ENCODE measurements around the gene AQR. TPM values are rescaled to one million over a fixed set of nuclear protein-coding genes. Genes with fewer than 3 reads are reported as not detected.

AQR gene
- total and polyA plus RNA-seq, 4 donors: 9.2 to 41.3 (median 19.6) TPM

- ATAC-seq (ENCODE audit: insufficient read depth, low FRiP score): no peak
- Histone ChIP-seq H3K9ac (ENCODE audit: insufficient read depth in 1 of 2, low read length in 2 of 2) (no peak overlapping the region), H3K36me3 (ENCODE audit: control insufficient read depth in 4 of 4, insufficient read depth in 4 of 4, low read length in 4 of 4) (peaks cover 2 to 11% (median 9%) of the 10 kb centered on the region in 4 donors)
Observed at GRCh38 chr15:34953851-34954250, 15.7 kb downstream of the AQR start.

GRCh38 chr15:34952481-34952880 lies 17.1 kb downstream of the AQR start:
- no peak overlapping the region for H3K9ac ChIP-seq (ENCODE audit: insufficient read depth in 1 of 2, low read length in 2 of 2)
- H3K27me3 ChIP-seq (ENCODE audit: control insufficient read depth in 3 of 3, insufficient read depth in 3 of 3, low read length in 2 of 3): no peaks in the 10 kb centered on the region
- H3K36me3 ChIP-seq (ENCODE audit: control insufficient read depth in 4 of 4, insufficient read depth in 4 of 4, low read length in 4 of 4): peaks cover 2 to 11% (median 8%) of the 10 kb centered on the region in 4 donors
- H3K4me1 ChIP-seq (ENCODE audit: control insufficient read depth in 5 of 5, insufficient read depth in 5 of 5, low read length in 5 of 5): no peaks in the 10 kb centered on the region
- H3K27ac ChIP-seq (ENCODE audit: low read depth in 1 of 2, low read length in 1 of 2): no peak overlapping the region
- TF ChIP-seq CTCF (IDR thresholded peaks at IDR 0.05; ENCODE audit: control extremely low read depth, extremely low read depth): no peak
- ATAC-seq (ENCODE audit: insufficient read depth, low FRiP score): no peak
- no peaks in the 10 kb centered on the region for H3K9me3 ChIP-seq (ENCODE audit: control insufficient read depth in 4 of 4, insufficient read depth in 3 of 4, low read length in 3 of 4)
- peak in 2 of 3 donors; percentile 28 to 33 for DNase-seq
- no peak overlapping the region for H3K4me3 ChIP-seq

More at GRCh38 chr15:34953851-34954250, 15.7 kb downstream of the AQR start:
- no peak for DNase-seq
- no peaks in the 10 kb centered on the region for H3K9me3 ChIP-seq (ENCODE audit: control insufficient read depth in 4 of 4, insufficient read depth in 3 of 4, low read length in 3 of 4)
- no peak overlapping the region for H3K4me3 ChIP-seq
- TF ChIP-seq CTCF (IDR thresholded peaks at IDR 0.05; ENCODE audit: control extremely low read depth, extremely low read depth): no peak
- H3K27me3 ChIP-seq (ENCODE audit: control insufficient read depth in 3 of 3, insufficient read depth in 3 of 3, low read length in 2 of 3): no peaks in the 10 kb centered on the region
- no peak overlapping the region for H3K27ac ChIP-seq (ENCODE audit: low read depth in 1 of 2, low read length in 1 of 2)
- 93 to 94% methylated on average over 8 of the region's 8 CpGs for WGBS, 2 donors
- no peaks in the 10 kb centered on the region for H3K4me1 ChIP-seq (ENCODE audit: control insufficient read depth in 5 of 5, insufficient read depth in 5 of 5, low read length in 5 of 5)

GRCh38 chr15:34951993-34952392 lies 17.5 kb downstream of the AQR start:
- ATAC-seq (ENCODE audit: insufficient read depth, low FRiP score): no peak

More at GRCh38 chr15:34951993-34952392, 17.5 kb downstream of the AQR start:
- Histone ChIP-seq H3K4me1 (ENCODE audit: control insufficient read depth in 5 of 5, insufficient read depth in 5 of 5, low read length in 5 of 5) (no peaks in the 10 kb centered on the region), H3K27me3 (ENCODE audit: control insufficient read depth in 3 of 3, insufficient read depth in 3 of 3, low read length in 2 of 3) (no peaks in the 10 kb centered on the region), H3K27ac (ENCODE audit: low read depth in 1 of 2, low read length in 1 of 2) (no peak overlapping the region), H3K4me3 (no peak overlapping the region), H3K36me3 (ENCODE audit: control insufficient read depth in 4 of 4, insufficient read depth in 4 of 4, low read length in 4 of 4) (peaks cover 2 to 11% (median 8%) of the 10 kb centered on the region in 4 donors), H3K9ac (ENCODE audit: insufficient read depth in 1 of 2, low read length in 2 of 2) (no peak overlapping the region), H3K9me3 (ENCODE audit: control insufficient read depth in 4 of 4, insufficient read depth in 3 of 4, low read length in 3 of 4) (no peaks in the 10 kb centered on the region)
- WGBS, 2 donors: 57 to 74% methylated on average over 1 of the region's 1 CpG
- peak in 2 of 3 donors; percentile 17 to 54 for DNase-seq
- no peak for TF ChIP-seq CTCF (IDR thresholded peaks at IDR 0.05; ENCODE audit: control extremely low read depth, extremely low read depth)
